Astrocyte of the spinal cord (primary cell): ENCODE measurements around the gene LRRC18.

Experiments
- DNase-seq: peaks from one replicate; pipeline ENCODE4 v3.0.0; 2011; ENCODE audit warnings: low read depth, low spot score
- H3K4me3 ChIP-seq: 2 replicates; pipeline ENCODE4 v1.5.1; 2011; ENCODE audit warnings: low read depth, mild to moderate bottlenecking, low read length, moderate library complexity
- in situ Hi-C: cut with HindIII; loops from 2 replicates; pipeline ENCODE4 v1.10.0; 2017; ENCODE audit warnings: low sequenced_read_pairs
- TF ChIP-seq, protein P1 (sequence below): IDR thresholded peaks from 2 replicates; pipeline ENCODE4 v1.5.1; 2012; ENCODE audit warnings: low read depth, mild to moderate bottlenecking, low read length, inconsistent platforms

LRRC18 gene

DNA sequence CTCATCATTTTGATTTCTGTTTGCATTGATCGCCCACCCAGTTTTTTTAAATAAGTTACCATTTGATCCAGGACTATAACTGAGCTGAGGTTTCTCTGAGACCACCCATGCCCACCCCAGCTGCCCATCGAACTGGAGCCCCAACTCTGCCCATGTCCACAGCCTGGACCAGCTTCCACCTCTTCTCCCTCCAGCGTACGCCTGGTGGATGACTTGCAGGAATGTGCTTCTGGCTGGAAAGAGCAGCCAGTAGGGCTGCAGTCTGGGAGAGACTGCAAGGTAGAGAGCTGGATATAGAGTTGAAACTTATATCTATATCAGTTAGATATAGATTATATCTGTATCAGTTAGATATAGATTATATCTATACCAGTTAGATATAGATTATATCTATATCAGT is 25.8 kb upstream of the LRRC18 start:
- DNase-seq, result no peak
- in situ Hi-C loops, result no loop called here
- TF ChIP-seq, protein P1, sequence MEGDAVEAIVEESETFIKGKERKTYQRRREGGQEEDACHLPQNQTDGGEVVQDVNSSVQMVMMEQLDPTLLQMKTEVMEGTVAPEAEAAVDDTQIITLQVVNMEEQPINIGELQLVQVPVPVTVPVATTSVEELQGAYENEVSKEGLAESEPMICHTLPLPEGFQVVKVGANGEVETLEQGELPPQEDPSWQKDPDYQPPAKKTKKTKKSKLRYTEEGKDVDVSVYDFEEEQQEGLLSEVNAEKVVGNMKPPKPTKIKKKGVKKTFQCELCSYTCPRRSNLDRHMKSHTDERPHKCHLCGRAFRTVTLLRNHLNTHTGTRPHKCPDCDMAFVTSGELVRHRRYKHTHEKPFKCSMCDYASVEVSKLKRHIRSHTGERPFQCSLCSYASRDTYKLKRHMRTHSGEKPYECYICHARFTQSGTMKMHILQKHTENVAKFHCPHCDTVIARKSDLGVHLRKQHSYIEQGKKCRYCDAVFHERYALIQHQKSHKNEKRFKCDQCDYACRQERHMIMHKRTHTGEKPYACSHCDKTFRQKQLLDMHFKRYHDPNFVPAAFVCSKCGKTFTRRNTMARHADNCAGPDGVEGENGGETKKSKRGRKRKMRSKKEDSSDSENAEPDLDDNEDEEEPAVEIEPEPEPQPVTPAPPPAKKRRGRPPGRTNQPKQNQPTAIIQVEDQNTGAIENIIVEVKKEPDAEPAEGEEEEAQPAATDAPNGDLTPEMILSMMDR, result no peak
- no peak overlapping the region for H3K4me3 ChIP-seq

DNA sequence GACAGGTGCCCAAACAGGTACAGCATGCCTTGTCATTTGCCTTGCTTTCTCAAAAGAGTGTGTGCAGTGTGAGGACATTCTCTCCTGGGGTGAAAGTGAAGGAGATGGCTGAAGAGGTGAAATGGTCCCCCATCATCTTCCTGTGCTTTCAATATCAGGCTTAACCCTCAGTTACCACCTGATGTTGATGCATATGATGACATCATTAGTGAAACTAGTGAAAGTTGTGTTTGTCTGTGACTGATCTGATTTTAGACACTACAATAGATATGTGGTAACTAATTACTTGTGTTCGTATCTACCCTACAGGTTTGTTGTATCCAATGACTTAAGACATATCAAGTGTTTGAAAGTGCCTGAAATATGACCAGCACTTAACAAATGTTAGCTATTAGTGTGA is 24.4 kb upstream of the LRRC18 start:
- in situ Hi-C loops, result no loop called here
- H3K4me3 ChIP-seq, result no peak overlapping the region
- TF ChIP-seq, protein P1, result no peak
- no peak for DNase-seq

DNA sequence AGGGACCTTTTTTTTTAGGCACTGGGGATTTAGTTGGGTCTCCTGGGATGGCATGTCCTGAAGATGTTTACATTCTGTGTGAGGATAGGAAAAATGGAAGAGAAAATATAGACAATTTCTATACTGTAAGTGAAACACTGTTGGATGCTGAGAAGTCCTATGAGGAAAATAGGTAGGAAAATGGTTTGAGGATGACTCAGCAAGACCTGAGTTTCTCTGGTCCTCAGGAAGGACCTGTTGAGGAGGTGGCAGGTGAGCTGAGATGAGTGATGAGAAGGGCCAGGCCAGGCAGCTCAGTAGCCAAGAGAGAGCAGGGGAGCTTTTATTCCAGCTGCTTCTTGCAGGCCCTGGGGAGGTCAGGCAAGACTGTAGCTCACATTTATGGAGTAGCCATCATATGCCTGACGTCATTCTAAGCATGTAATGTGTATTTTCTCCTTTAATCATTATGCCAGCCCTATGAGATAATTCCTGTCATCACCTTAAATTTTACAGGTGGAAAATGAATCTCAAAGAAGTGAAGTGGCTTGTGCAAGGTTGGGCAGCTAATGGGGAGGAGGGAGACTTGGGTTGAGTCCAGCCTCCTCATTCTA is 19.1 kb upstream of the LRRC18 start:
- TF ChIP-seq, protein P1, result no peak
- in situ Hi-C loops, result no loop called here
- DNase-seq, result no peak
- no peak overlapping the region for H3K4me3 ChIP-seq

DNA sequence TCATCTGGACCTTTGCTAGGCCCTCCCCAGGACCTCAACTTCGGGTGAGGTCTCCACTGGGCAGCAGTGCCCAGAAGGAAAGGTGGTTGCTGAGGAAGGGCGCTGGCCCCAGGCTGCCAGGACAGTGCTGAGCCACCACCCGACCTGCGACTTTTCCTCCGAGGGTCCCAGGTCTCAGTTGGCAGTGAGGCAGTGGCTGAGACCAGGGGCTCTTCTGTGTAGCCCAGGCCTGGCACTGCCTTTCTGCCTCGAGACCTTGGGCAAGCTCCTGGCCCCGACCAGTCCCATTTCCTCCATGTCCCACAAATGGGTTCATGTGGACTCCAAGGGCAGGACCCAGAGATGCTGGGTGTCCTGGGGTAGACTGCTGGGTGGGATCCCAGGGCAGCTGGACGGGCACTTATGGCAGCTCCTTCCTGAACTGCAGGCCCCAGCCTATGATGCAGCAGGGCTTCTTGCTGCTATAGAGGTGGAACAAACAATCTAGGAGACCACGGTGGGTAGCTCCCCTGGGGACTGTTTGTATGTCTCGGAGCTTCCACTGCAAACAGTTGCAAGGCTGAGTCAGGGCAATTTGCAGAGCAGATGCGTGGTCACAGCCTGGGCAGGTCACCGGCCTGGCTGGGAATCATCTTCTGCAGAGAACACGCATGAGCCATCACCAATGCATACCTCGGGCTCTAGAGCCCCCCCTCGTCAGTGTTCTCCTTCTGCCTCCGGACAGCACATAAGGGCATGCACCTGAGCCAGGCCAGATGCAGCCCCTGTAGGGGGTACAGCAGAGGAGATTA is 17.9 kb upstream of the LRRC18 start:
- TF ChIP-seq, protein P1, result no peak
- DNase-seq, result no peak
- H3K4me3 ChIP-seq, result no peak overlapping the region
- in situ Hi-C loops, result no loop called here

DNA sequence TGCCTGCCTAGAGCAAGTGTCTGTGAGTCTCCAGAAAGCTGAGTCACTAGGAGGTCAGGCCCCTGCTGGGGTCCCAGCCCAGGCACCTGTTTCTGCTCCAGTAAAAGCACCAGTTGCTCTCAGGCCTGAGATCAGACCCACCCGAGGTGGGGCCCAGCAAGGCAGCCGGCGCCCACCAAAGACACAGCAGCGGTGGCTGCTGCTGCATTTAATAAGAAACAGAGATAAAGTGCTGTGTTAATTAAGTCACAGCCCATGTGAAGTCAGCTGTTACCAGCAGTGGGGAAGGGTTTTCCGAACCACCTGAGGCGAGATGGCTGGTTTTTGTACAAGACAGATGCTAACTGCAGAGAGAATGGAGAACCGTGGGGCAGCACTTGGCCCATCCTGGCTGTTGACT is 12.1 kb upstream of the LRRC18 start:
- TF ChIP-seq, protein P1, result no peak
- DNase-seq, result no peak
- no peak overlapping the region for H3K4me3 ChIP-seq
- in situ Hi-C loops, result no loop called here

DNA sequence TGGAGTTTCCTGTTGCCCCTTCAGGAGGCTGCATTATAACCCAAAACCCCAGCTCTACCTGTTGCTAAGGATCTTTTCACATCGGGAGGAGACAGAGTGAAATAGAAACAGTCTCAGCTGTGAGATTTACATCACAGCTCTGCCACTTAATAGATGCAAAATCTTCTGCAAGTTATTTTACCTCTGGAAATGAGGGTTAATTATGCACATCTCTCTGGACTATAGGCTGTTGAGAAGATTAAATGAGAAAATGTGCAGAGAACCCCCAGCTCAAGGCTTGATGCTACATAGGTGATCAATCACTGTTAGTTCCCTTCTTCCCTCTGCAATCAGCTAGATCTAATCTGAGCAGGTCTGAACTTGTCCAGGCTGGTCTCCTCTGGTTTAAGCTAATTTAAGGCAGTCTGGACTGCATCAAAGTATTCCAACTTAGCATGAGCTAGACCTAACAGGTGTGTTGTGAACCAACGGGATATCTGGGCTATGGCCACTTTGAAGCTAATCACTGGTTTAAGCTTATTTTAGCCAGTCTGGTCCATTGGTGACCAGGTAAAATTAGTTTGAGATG is 8.9 kb upstream of the LRRC18 start:
- in situ Hi-C loops, result no loop called here
- TF ChIP-seq, protein P1, result no peak

More for the DNA sequence above, 8.9 kb upstream of the LRRC18 start:
- H3K4me3 ChIP-seq, result no peak overlapping the region
- no peak for DNase-seq
